ENCODE measurements around the gene FNDC3B. TPM values are rescaled to one million over a fixed set of nuclear protein-coding genes. Genes with fewer than 3 reads are reported as not detected.

Gene FNDC3B
- total and polyA plus RNA-seq, 2 donors (not counting 3 experiments of a cell fraction or from before 2014, with no cell fraction given): 91.6 to 295 TPM

DNA sequence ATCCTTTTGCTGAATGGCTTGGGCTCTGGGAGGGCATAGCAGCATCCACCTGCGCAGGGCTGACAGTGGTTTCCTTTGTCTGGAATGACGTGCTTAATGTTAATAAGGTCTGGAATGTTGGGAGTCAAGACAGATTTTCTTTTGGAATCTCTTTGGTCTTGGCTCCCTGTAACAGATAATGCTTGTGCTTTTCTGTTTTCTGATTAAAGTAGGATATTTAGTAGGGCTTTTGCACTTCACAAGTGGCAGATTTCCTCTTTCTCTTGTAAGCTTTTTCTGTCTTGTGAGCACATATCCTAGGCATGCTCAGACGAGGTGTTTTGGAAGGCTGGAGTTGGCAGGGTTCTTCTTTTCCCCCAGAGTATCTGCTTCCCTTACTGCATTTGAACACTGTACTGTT is 219.2 kb downstream of the FNDC3B start:
- H3K27ac ChIP-seq (ENCODE audit: insufficient read depth, low read depth, low read length): no peak overlapping the region
- no peak overlapping the region for H3K4me2 ChIP-seq (ENCODE audit: insufficient read depth, low read length)
- no peaks in the 10 kb centered on the region for H3K27me3 ChIP-seq (ENCODE audit: control insufficient read depth in 2 of 2, insufficient read depth in 2 of 2, low read length in 2 of 2)
- H4K20me1 ChIP-seq (replicated peaks; ENCODE audit: control insufficient read depth, extremely low read depth, insufficient read depth, low read length): no peaks in the 10 kb centered on the region
- H3K79me2 ChIP-seq (ENCODE audit: control insufficient read depth, insufficient read depth, low read length): peaks cover 50% of the 10 kb centered on the region
- H3K36me3 ChIP-seq (ENCODE audit: control insufficient read depth in 2 of 2, extremely low read depth in 1 of 2, insufficient read depth in 2 of 2, low read length in 2 of 2): peaks cover 15 to 26% of the 10 kb centered on the region in 2 experiments
- H3K4me3 ChIP-seq (replicated peaks in 1 of 3; ENCODE audit: insufficient read depth in 1 of 3, low read depth in 1 of 3, low read length in 3 of 3): no peak overlapping the region
- H3K9me1 ChIP-seq (replicated peaks; ENCODE audit: control insufficient read depth, extremely low read depth, insufficient read depth, low read length): no peaks in the 10 kb centered on the region
- DNase-seq (ENCODE audit: low read depth, low spot score) (no peak), FAIRE-seq (no peak)
- no TSS peak for BruUV-seq (replicated peaks)
- no peak overlapping the region for H3K9ac ChIP-seq (replicated peaks; ENCODE audit: extremely low read depth, insufficient read depth, low read length)
- H2AFZ ChIP-seq (ENCODE audit: low read depth, low read length): no peak overlapping the region
- no peaks in the 10 kb centered on the region for H3K9me3 ChIP-seq (replicated peaks; ENCODE audit: control insufficient read depth, insufficient read depth, low read length)
- CTCF ChIA-PET: no interaction called here
- POLR2A ChIA-PET: no interaction called here
- peaks cover 10% of the 10 kb centered on the region for H3K4me1 ChIP-seq (ENCODE audit: control insufficient read depth, extremely low read depth, insufficient read depth, low read length)
- intact Hi-C loops (cut with micrococcal nuclease) (no loop called here), dilution Hi-C loops (cut with MboI; ENCODE audit: extremely low pct_ligation_motif_present, low sequenced_read_pairs) (no loop called here)
- TF ChIP-seq, protein P1, sequence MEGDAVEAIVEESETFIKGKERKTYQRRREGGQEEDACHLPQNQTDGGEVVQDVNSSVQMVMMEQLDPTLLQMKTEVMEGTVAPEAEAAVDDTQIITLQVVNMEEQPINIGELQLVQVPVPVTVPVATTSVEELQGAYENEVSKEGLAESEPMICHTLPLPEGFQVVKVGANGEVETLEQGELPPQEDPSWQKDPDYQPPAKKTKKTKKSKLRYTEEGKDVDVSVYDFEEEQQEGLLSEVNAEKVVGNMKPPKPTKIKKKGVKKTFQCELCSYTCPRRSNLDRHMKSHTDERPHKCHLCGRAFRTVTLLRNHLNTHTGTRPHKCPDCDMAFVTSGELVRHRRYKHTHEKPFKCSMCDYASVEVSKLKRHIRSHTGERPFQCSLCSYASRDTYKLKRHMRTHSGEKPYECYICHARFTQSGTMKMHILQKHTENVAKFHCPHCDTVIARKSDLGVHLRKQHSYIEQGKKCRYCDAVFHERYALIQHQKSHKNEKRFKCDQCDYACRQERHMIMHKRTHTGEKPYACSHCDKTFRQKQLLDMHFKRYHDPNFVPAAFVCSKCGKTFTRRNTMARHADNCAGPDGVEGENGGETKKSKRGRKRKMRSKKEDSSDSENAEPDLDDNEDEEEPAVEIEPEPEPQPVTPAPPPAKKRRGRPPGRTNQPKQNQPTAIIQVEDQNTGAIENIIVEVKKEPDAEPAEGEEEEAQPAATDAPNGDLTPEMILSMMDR (IDR thresholded peaks at IDR 0.05; ENCODE audit: extremely low read depth in 1 of 2, insufficient read depth in 1 of 2, low read depth in 1 of 2, low read length in 2 of 2): no peak
- TF ChIP-seq FOS (IDR thresholded peaks at IDR 0.05; ENCODE audit: borderline replicate concordance, insufficient read depth, low read length): no peak
- TF ChIP-seq, protein P2, sequence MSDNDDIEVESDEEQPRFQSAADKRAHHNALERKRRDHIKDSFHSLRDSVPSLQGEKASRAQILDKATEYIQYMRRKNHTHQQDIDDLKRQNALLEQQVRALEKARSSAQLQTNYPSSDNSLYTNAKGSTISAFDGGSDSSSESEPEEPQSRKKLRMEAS (IDR thresholded peaks at IDR 0.05; ENCODE audit: insufficient read depth, insufficient read length): no peak
- no peak for TF ChIP-seq EZH2 (IDR thresholded peaks at IDR 0.05; ENCODE audit: borderline replicate concordance, low read depth, low read length, severe bottlenecking)
- TF ChIP-seq POLR2A (IDR thresholded peaks at IDR 0.05; ENCODE audit: low read depth, low read length): no peak
- TF ChIP-seq JUN (IDR thresholded peaks at IDR 0.05; ENCODE audit: borderline replicate concordance, insufficient read depth, insufficient read length, low read depth): no peak
- TF ChIP-seq MYC (IDR thresholded peaks at IDR 0.05; ENCODE audit: low read depth, low read length): no peak
- no peak for TF ChIP-seq GATA2 (IDR thresholded peaks at IDR 0.05; ENCODE audit: insufficient read depth, insufficient read length, low read depth, low read length)
- no peak for TF ChIP-seq POLR2AphosphoS5 (IDR thresholded peaks at IDR 0.05; ENCODE audit: insufficient read depth, low read depth, low read length)
